ENCODE data around the gene CELF4. TPM values are rescaled to one million over a fixed set of nuclear protein-coding genes. Genes with fewer than 3 reads are reported as not detected.

Gene CELF4
- total and polyA plus RNA-seq, 10 of the 15 experiments (the other 5 are each of a cell fraction or from before 2014, with no cell fraction given), result 0.03 to 0.32 TPM; not detected in 8

DNA sequence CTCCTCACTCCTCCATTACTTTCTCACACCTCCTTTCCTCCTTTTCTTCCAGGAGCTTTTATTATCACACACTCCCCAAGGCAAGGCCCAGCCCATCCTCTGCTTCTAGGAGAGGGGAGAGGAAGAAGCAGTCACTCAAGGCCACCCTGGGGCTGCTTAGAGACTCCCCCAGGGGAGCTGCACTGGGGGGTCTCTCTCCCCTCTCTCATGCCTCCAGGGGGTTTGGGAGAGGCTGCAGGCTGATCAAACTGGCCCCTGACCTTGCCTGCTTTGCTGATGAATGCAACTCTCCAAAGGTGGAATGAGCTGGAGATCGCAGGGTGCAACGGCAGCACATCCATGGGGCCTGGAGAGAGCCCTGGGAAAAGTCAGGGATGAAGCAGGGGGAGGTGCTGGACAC, 216.9 kb downstream of the CELF4 start (continued):
- TF ChIP-seq, protein P1, sequence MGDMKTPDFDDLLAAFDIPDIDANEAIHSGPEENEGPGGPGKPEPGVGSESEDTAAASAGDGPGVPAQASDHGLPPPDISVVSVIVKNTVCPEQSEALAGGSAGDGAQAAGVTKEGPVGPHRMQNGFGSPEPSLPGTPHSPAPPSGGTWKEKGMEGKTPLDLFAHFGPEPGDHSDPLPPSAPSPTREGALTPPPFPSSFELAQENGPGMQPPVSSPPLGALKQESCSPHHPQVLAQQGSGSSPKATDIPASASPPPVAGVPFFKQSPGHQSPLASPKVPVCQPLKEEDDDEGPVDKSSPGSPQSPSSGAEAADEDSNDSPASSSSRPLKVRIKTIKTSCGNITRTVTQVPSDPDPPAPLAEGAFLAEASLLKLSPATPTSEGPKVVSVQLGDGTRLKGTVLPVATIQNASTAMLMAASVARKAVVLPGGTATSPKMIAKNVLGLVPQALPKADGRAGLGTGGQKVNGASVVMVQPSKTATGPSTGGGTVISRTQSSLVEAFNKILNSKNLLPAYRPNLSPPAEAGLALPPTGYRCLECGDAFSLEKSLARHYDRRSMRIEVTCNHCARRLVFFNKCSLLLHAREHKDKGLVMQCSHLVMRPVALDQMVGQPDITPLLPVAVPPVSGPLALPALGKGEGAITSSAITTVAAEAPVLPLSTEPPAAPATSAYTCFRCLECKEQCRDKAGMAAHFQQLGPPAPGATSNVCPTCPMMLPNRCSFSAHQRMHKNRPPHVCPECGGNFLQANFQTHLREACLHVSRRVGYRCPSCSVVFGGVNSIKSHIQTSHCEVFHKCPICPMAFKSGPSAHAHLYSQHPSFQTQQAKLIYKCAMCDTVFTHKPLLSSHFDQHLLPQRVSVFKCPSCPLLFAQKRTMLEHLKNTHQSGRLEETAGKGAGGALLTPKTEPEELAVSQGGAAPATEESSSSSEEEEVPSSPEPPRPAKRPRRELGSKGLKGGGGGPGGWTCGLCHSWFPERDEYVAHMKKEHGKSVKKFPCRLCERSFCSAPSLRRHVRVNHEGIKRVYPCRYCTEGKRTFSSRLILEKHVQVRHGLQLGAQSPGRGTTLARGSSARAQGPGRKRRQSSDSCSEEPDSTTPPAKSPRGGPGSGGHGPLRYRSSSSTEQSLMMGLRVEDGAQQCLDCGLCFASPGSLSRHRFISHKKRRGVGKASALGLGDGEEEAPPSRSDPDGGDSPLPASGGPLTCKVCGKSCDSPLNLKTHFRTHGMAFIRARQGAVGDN (IDR thresholded peaks at IDR 0.05), result no peak
- TF ChIP-seq CHD1 (IDR thresholded peaks at IDR 0.05; ENCODE audit: low read depth, low read length), result no peak

DNA sequence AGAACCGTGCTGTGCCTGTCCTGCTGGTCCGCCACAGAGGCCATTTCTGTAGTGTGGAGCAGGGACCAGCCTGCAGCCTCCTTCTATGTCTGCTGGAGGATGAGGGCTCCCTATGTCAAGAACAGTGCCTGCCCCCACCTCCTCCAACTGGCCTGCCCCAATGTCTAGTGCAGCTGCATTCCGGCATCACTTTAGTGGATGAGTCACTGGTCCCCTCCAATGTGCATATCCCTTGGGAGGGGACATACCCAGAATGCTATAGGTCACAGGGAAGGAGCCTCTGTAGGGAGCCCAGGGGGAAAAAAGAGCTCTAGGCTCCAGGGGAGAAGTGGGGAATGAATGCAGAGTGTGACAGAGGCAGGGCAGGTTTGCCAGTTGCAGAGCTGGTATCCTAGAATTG, 219.6 kb downstream of the CELF4 start:
- Histone ChIP-seq H4K20me1 (ENCODE audit: control insufficient read depth, insufficient read depth) (no peaks in the 10 kb centered on the region), H3K4me3 (no peak overlapping the region), H2AFZ (ENCODE audit: control insufficient read depth, low read depth, low read length) (no peak overlapping the region), H3K27ac (ENCODE audit: control insufficient read depth, insufficient read depth) (no peak overlapping the region), H3K36me3 (ENCODE audit: control insufficient read depth in 2 of 2, insufficient read depth in 2 of 2, low read length in 1 of 2) (no peaks in the 10 kb centered on the region), H3K9ac (ENCODE audit: control insufficient read depth, insufficient read depth, low read length) (no peak overlapping the region), H3K4me2 (ENCODE audit: control insufficient read depth, insufficient read depth) (no peak overlapping the region), H3K79me2 (ENCODE audit: control insufficient read depth, insufficient read depth, low read length) (no peaks in the 10 kb centered on the region), H3K9me3 (replicated peaks; ENCODE audit: control insufficient read depth, insufficient read depth, low read length) (no peaks in the 10 kb centered on the region), H3K27me3 (replicated peaks in 1 of 2; ENCODE audit: control insufficient read depth in 2 of 2, insufficient read depth in 2 of 2, low read length in 1 of 2) (peaks cover 2 to 5% of the 10 kb centered on the region in 2 experiments; a peak in 3 of 4 replicates), H3K4me1 (ENCODE audit: control insufficient read depth, insufficient read depth, low read length) (no peaks in the 10 kb centered on the region)
- ChIA-PET POLR2A (no interaction called here), CTCF (no interaction called here), RAD21 (ENCODE audit: unreplicated experiment) (no interaction called here), SMC1A (ENCODE audit: uncharacterized antibody, unreplicated experiment) (no interaction called here)
- TF ChIP-seq NFIC (IDR thresholded peaks at IDR 0.05; ENCODE audit: low read depth, low read length), result no peak
- no peak for TF ChIP-seq MTA2 (IDR thresholded peaks at IDR 0.05; ENCODE audit: low read depth)
- no peak for TF ChIP-seq KLF5 (IDR thresholded peaks at IDR 0.05; ENCODE audit: partially characterized antibody)
- TF ChIP-seq BRCA1 (IDR thresholded peaks at IDR 0.05; ENCODE audit: low read depth, low read length), result no peak
- no peak for TF ChIP-seq EZH2 (IDR thresholded peaks at IDR 0.05; ENCODE audit: borderline replicate concordance, control insufficient read depth, low read depth, low read length)
- no peak for TF ChIP-seq STAT1 (conservative IDR thresholded peaks at IDR 0.05)
- no peak for TF ChIP-seq TCF3 (IDR thresholded peaks at IDR 0.05; ENCODE audit: borderline replicate concordance, insufficient read depth, low read depth, low read length)
- FAIRE-seq, result no peak
- in situ Hi-C loops (cut with MboI) (no loop called here), intact Hi-C loops (cut with micrococcal nuclease; ENCODE audit: unreplicated experiment) (no loop called here)
- no TSS peak for BruUV-seq (replicated peaks)
- WGBS (ENCODE audit: insufficient coverage, insufficient replicate concordance, low lambda C conversion rate, missing lambda C conversion rate), result 12% methylated on average over 3 of the region's 3 CpGs
- no peak for DNase-seq (ENCODE audit: low read depth, low spot score)
- no peak for ATAC-seq

All from GM12878 (cell line).